HCT116 (cell line): ENCODE data around the gene KSR1. TPM values are rescaled to one million over a fixed set of nuclear protein-coding genes. Genes with fewer than 3 reads are reported as not detected.

ENCODE experiments used
- ATAC-seq: fragments of 200-7000 bp; cut with Tn5 transposase; 2 replicates; pipeline ENCODE4 v1.9.1; 2020; ENCODE audit warnings: mild to moderate bottlenecking, moderate library complexity
- BruUV-seq: library from RNA; stranded (reverse); fragments of 400-500 nt; replicated peaks from 2 replicates; lab custom pipeline; 2021; lab: Mats Ljungman, UMichigan
- CTCF ChIA-PET: fragments of 300-600 bp; sonication (Branson Sonifier 250); formaldehyde crosslinking; loops from one replicate; lab custom pipeline; 2021; ENCODE audit warnings: antibody characterized with exemption; lab: Charles Lee
- POLR2A ChIA-PET: fragments of 300-600, 350-600 bp; sonication (Branson Sonifier 250); formaldehyde crosslinking; loops from one replicate; lab custom pipeline; 2021; ENCODE audit warnings: antibody characterized with exemption; lab: Charles Lee
- RAD21 ChIA-PET, 2 experiments: fragments of 300-600 bp; sonication (Branson Sonifier 250); formaldehyde crosslinking; loops; one replicate each; lab custom pipeline; 2023; ENCODE audit warnings: low total read pairs in 2 of 2; ENCODE audit not compliant: uncharacterized antibody in 2 of 2, unreplicated experiment in 2 of 2, low non-redundant PET in 1 of 2; lab: Charles Lee
- DNase-seq: peaks from one replicate; pipeline ENCODE4 v3.0.0-alpha.2; 2010; ENCODE audit warnings: low read depth, low spot score
- H2AFZ ChIP-seq: fragments of 200-600 bp; shearing (Covaris generic), sonication (generic); 2 replicates; pipeline ENCODE4 v1.6.1; 2017; ENCODE audit warnings: low read depth, mixed run types, mixed read lengths, antibody characterized with exemption, low read length; ENCODE audit not compliant: poor library complexity, severe bottlenecking
- H3K27ac ChIP-seq: 2 replicates; pipeline ENCODE4 v1.5.1; 2012; ENCODE audit warnings: low read depth, low read length
- H3K27me3 ChIP-seq: fragments of 200-600 bp; sonication (generic); 2 replicates; pipeline ENCODE4 v1.6.1; 2016; ENCODE audit warnings: mixed run types, low read length, mixed read lengths; ENCODE audit not compliant: insufficient read depth
- H3K36me3 ChIP-seq, 2 experiments: fragments of 200-500 bp in 1 of 2; fragments of 200-600 bp in 1 of 2; sonication (Bioruptor generic) in 1 of 2; sonication (generic) in 1 of 2; 2 replicates each; pipeline versions ENCODE4 v1.5.1 to v1.6.1; 2014 to 2016; ENCODE audit warnings: low read length in 2 of 2, inconsistent platforms in 1 of 2, mixed read lengths in 1 of 2, mixed run types in 1 of 2; ENCODE audit not compliant: insufficient read depth in 2 of 2, control insufficient read depth in 1 of 2
- H3K4me1 ChIP-seq, 2 experiments: fragments of 200-600 bp in 1 of 2; sonication (generic) in 1 of 2; 2 replicates each; pipeline versions ENCODE4 v1.5.1 to v1.6.1; 2012 to 2017; ENCODE audit warnings: low read length in 2 of 2, inconsistent platforms in 1 of 2, mild to moderate bottlenecking in 1 of 2, mixed read lengths in 1 of 2, mixed run types in 1 of 2, moderate library complexity in 1 of 2; ENCODE audit not compliant: insufficient read depth in 2 of 2, control insufficient read depth in 1 of 2
- H3K4me2 ChIP-seq: fragments of 200-600 bp; sonication (generic); 2 replicates; pipeline ENCODE4 v1.6.1; 2017; ENCODE audit warnings: mixed run types, low read length, mixed read lengths
- H3K4me3 ChIP-seq, 2 experiments: fragments of 200-600 bp in 1 of 2; sonication (generic) in 1 of 2; replicated peaks in 1 of 2; 2 replicates each; pipeline ENCODE4 v1.5.1; 2011 to 2016; ENCODE audit warnings: low read length in 2 of 2, control low read depth in 1 of 2, low read depth in 1 of 2, mild to moderate bottlenecking in 1 of 2, mixed read lengths in 1 of 2, mixed run types in 1 of 2
- H3K79me2 ChIP-seq: fragments of 200-600 bp; sonication (generic); 2 replicates; pipeline ENCODE4 v1.6.1; 2017; ENCODE audit warnings: mild to moderate bottlenecking, mixed run types, low read length, moderate library complexity, mixed read lengths; ENCODE audit not compliant: insufficient read depth
- H3K9ac ChIP-seq: fragments of 200-600 bp; sonication (generic); 2 replicates; pipeline ENCODE4 v1.6.1; 2016; ENCODE audit warnings: low read length, mixed read lengths
- H3K9me2 ChIP-seq: fragments of 200-600 bp; sonication (generic), shearing (Covaris generic); 2 replicates; pipeline ENCODE4 v1.6.1; 2017; ENCODE audit warnings: mixed run types, mild to moderate bottlenecking, moderate library complexity; ENCODE audit not compliant: insufficient read depth
- H3K9me3 ChIP-seq, 2 experiments: fragments of 200-500 bp in 1 of 2; fragments of 200-600 bp in 1 of 2; sonication (Bioruptor generic) in 1 of 2; sonication (generic) in 1 of 2; 2 replicates each; pipeline ENCODE4 v1.6.1; 2014 to 2017; ENCODE audit warnings: low read length in 2 of 2, mixed read lengths in 2 of 2, inconsistent platforms in 1 of 2, low read depth in 1 of 2, mild to moderate bottlenecking in 1 of 2, mixed run types in 1 of 2, moderate library complexity in 1 of 2; ENCODE audit not compliant: control insufficient read depth in 1 of 2, insufficient read depth in 1 of 2
- H4K20me1 ChIP-seq: fragments of 200-600 bp; sonication (generic), shearing (Covaris generic); 2 replicates; pipeline ENCODE4 v1.6.1; 2017; ENCODE audit warnings: mixed run types, mild to moderate bottlenecking, moderate library complexity; ENCODE audit not compliant: insufficient read depth
- CBX3 ChIP-seq: IDR thresholded peaks from 2 replicates; pipeline ENCODE4 v1.6.1; 2012; ENCODE audit warnings: low read depth
- FOSL1 ChIP-seq: IDR thresholded peaks from 2 replicates; pipeline ENCODE4 v1.6.1; 2012; ENCODE audit warnings: low read depth
- RAD21 ChIP-seq: IDR thresholded peaks from 2 replicates; pipeline ENCODE4 v1.6.1; 2012; ENCODE audit warnings: low read depth, mild to moderate bottlenecking
- SIN3A ChIP-seq: IDR thresholded peaks from 2 replicates; pipeline ENCODE4 v1.6.1; 2012; ENCODE audit warnings: low read depth
- SP1 ChIP-seq: IDR thresholded peaks from 2 replicates; pipeline ENCODE4 v1.6.1; 2012; ENCODE audit warnings: low read depth
- TCF7L2 ChIP-seq: IDR thresholded peaks from 2 replicates; pipeline ENCODE4 v1.7.0; 2011; ENCODE audit warnings: borderline replicate concordance, inconsistent platforms; ENCODE audit not compliant: insufficient read depth, insufficient read length; ENCODE audit errors: extremely low read depth
- YY1 ChIP-seq: IDR thresholded peaks from 2 replicates; pipeline ENCODE4 v1.6.1; 2011; ENCODE audit warnings: low read length, low read depth, moderate library complexity, mild to moderate bottlenecking; ENCODE audit not compliant: insufficient replicate concordance; ENCODE audit errors: extremely low read depth
- ZFX ChIP-seq: fragments of 450-650 bp; IDR thresholded peaks from 2 replicates; pipeline ENCODE4 v1.6.1; 2017
- ZNF274 ChIP-seq: fragments of 200-500 bp; sonication (Bioruptor generic); IDR thresholded peaks from 2 replicates; pipeline ENCODE4 v1.6.1; 2014; ENCODE audit warnings: mild to moderate bottlenecking, low read depth, low read length, inconsistent platforms
- intact Hi-C: fragments of 100-400 bp; cut with micrococcal nuclease; formaldehyde crosslinking; loops from 2 replicates; pipeline ENCODE4 v1.10.0; 2022
- total RNA-seq: library from RNA; stranded (reverse); gene quantifications from one replicate; pipeline ENCODE4 v1.2.1, GENCODE V29; 2021; ENCODE audit not compliant: unreplicated experiment
- TF ChIP-seq, protein P1 (sequence below): IDR thresholded peaks from 2 replicates; pipeline ENCODE4 v1.6.1; 2011; ENCODE audit warnings: mild to moderate bottlenecking, low read length, moderate library complexity; ENCODE audit not compliant: insufficient replicate concordance; ENCODE audit errors: extremely low read depth
- TF ChIP-seq, protein P2 (sequence below): IDR thresholded peaks from 2 replicates; pipeline ENCODE4 v1.6.1; 2012; ENCODE audit warnings: low read depth
- TF ChIP-seq, protein P3 (sequence below): IDR thresholded peaks from 2 replicates; pipeline ENCODE4 v1.6.1; 2012
- TF ChIP-seq, protein P4 (sequence below), 3 experiments: fragments of 200-600 bp in 1 of 3; sonication (generic) in 1 of 3; IDR thresholded peaks in 2 of 3; conservative IDR thresholded peaks in 1 of 3; 2 replicates each; pipeline ENCODE4 v1.5.1; 2012 to 2017; ENCODE audit warnings: low read depth in 2 of 3, low read length in 2 of 3, antibody characterized with exemption in 1 of 3, borderline replicate concordance in 1 of 3, control low read depth in 1 of 3, mild to moderate bottlenecking in 1 of 3, mixed read lengths in 1 of 3, mixed run types in 1 of 3, moderate library complexity in 1 of 3; ENCODE audit not compliant: insufficient read depth in 1 of 3

The KSR1 gene
- total RNA-seq, 1 experiment from 2014 or later = 16.5 TPM

DNA sequence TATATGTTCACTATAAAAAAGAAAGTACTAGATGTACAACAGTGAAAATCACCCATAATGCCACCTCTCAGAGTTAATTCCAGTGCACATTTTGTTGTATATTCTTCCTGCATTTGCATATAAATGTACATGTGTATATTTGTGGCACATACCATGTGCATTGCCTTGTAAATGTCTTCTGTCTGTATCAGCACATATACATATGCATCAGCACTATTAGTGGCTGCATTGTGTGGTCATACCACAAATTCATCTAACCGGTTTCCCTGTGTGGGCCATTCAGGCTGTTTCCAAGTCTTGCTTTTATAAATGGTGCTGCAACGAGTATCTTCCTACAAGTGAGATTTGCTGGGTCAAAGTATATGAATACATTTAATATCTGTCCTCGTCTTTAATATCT lies 6.5 kb downstream of the KSR1 start:
- ChIA-PET RAD21 (no interaction called here), POLR2A (no interaction called here), CTCF (no interaction called here)
- Histone ChIP-seq H4K20me1 (no peaks in the 10 kb centered on the region), H3K4me2 (no peak overlapping the region), H3K9me2 (no peaks in the 10 kb centered on the region), H3K4me1 (peaks cover 10 to 11% of the 10 kb centered on the region in 2 experiments), H3K36me3 (no peaks in the 10 kb centered on the region), H3K9me3 (no peaks in the 10 kb centered on the region), H3K79me2 (peaks cover 10% of the 10 kb centered on the region), H3K27ac (no peak overlapping the region), H2AFZ (no peak overlapping the region), H3K27me3 (no peaks in the 10 kb centered on the region), H3K4me3 (no peak overlapping the region), H3K9ac (no peak overlapping the region)
- intact Hi-C loops = no loop called here
- DNase-seq (no peak), ATAC-seq (no peak)
- TF ChIP-seq YY1 (no peak), SIN3A (no peak), RAD21 (no peak)
- TF ChIP-seq, protein P1, sequence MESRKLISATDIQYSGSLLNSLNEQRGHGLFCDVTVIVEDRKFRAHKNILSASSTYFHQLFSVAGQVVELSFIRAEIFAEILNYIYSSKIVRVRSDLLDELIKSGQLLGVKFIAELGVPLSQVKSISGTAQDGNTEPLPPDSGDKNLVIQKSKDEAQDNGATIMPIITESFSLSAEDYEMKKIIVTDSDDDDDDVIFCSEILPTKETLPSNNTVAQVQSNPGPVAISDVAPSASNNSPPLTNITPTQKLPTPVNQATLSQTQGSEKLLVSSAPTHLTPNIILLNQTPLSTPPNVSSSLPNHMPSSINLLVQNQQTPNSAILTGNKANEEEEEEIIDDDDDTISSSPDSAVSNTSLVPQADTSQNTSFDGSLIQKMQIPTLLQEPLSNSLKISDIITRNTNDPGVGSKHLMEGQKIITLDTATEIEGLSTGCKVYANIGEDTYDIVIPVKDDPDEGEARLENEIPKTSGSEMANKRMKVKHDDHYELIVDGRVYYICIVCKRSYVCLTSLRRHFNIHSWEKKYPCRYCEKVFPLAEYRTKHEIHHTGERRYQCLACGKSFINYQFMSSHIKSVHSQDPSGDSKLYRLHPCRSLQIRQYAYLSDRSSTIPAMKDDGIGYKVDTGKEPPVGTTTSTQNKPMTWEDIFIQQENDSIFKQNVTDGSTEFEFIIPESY = no peak
- no TSS peak for BruUV-seq

DNA sequence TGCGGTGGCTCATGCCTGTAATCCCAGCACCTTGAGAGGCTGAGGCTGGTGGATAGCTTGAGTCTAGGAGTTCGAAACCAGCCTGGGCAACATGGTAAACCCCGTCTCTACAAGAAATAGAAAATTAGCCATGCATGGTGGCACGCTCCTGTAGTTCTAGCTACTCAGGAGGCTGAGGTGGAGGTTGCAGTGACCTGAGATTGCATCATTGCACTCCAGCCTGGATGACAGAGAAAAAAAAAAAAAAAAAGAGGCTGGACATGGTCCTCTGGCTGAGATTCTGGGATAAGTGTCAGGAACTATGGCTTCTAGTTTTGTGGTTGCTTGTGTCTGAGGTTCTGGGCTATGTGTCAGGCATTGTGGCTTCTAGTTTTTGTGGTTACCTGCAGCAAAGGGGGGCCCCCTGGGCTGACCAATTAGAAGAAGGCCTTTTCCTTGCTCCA lies 7.0 kb downstream of the KSR1 start:
- no peak overlapping the region for H3K9ac ChIP-seq
- DNase-seq (no peak), ATAC-seq (no peak)
- H3K27ac ChIP-seq = no peak overlapping the region
- peaks cover 5 to 6% of the 10 kb centered on the region in 2 experiments for H3K4me1 ChIP-seq
- H3K4me3 ChIP-seq = no peak overlapping the region
- no peaks in the 10 kb centered on the region for H3K27me3 ChIP-seq
- H3K9me2 ChIP-seq = no peaks in the 10 kb centered on the region
- ChIA-PET POLR2A (no interaction called here), RAD21 (no interaction called here), CTCF (no interaction called here)
- peaks cover 10% of the 10 kb centered on the region for H3K79me2 ChIP-seq
- no TSS peak for BruUV-seq
- no peaks in the 10 kb centered on the region for H4K20me1 ChIP-seq
- no peak overlapping the region for H3K4me2 ChIP-seq
- H3K36me3 ChIP-seq = no peaks in the 10 kb centered on the region
- no peaks in the 10 kb centered on the region for H3K9me3 ChIP-seq
- intact Hi-C loops = no loop called here
- no peak overlapping the region for H2AFZ ChIP-seq
- TF ChIP-seq FOSL1 (no peak), TCF7L2 (no peak), SP1 (no peak), CBX3 (no peak), ZFX (no peak), RAD21 (no peak), ZNF274 (no peak)
- TF ChIP-seq, protein P2, sequence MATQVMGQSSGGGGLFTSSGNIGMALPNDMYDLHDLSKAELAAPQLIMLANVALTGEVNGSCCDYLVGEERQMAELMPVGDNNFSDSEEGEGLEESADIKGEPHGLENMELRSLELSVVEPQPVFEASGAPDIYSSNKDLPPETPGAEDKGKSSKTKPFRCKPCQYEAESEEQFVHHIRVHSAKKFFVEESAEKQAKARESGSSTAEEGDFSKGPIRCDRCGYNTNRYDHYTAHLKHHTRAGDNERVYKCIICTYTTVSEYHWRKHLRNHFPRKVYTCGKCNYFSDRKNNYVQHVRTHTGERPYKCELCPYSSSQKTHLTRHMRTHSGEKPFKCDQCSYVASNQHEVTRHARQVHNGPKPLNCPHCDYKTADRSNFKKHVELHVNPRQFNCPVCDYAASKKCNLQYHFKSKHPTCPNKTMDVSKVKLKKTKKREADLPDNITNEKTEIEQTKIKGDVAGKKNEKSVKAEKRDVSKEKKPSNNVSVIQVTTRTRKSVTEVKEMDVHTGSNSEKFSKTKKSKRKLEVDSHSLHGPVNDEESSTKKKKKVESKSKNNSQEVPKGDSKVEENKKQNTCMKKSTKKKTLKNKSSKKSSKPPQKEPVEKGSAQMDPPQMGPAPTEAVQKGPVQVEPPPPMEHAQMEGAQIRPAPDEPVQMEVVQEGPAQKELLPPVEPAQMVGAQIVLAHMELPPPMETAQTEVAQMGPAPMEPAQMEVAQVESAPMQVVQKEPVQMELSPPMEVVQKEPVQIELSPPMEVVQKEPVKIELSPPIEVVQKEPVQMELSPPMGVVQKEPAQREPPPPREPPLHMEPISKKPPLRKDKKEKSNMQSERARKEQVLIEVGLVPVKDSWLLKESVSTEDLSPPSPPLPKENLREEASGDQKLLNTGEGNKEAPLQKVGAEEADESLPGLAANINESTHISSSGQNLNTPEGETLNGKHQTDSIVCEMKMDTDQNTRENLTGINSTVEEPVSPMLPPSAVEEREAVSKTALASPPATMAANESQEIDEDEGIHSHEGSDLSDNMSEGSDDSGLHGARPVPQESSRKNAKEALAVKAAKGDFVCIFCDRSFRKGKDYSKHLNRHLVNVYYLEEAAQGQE = no peak
- TF ChIP-seq, protein P3, sequence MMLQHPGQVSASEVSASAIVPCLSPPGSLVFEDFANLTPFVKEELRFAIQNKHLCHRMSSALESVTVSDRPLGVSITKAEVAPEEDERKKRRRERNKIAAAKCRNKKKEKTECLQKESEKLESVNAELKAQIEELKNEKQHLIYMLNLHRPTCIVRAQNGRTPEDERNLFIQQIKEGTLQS = no peak
- TF ChIP-seq, protein P4, sequence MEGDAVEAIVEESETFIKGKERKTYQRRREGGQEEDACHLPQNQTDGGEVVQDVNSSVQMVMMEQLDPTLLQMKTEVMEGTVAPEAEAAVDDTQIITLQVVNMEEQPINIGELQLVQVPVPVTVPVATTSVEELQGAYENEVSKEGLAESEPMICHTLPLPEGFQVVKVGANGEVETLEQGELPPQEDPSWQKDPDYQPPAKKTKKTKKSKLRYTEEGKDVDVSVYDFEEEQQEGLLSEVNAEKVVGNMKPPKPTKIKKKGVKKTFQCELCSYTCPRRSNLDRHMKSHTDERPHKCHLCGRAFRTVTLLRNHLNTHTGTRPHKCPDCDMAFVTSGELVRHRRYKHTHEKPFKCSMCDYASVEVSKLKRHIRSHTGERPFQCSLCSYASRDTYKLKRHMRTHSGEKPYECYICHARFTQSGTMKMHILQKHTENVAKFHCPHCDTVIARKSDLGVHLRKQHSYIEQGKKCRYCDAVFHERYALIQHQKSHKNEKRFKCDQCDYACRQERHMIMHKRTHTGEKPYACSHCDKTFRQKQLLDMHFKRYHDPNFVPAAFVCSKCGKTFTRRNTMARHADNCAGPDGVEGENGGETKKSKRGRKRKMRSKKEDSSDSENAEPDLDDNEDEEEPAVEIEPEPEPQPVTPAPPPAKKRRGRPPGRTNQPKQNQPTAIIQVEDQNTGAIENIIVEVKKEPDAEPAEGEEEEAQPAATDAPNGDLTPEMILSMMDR (IDR thresholded peaks at IDR 0.05 in 2 of 3, conservative IDR thresholded peaks at IDR 0.05 in 1 of 3; ENCODE audit: borderline replicate concordance in 1 of 3, insufficient read depth in 1 of 3, low read depth in 2 of 3, low read length in 2 of 3) = no peak
